SK-N-MC (cell line): ENCODE data around the gene HOXC9.

Experiments
- EZH2 ChIP-seq: fragments of 200-600 bp; sonication (generic); IDR thresholded peaks from one replicate; pipeline ENCODE4 v1.6.1; 2017; ENCODE audit warnings: antibody characterized with exemption
- POLR2AphosphoS5 ChIP-seq: IDR thresholded peaks from 2 replicates; pipeline ENCODE4 v1.6.1; 2012; ENCODE audit warnings: mild to moderate bottlenecking, low read depth, low read length, borderline replicate concordance

DNA sequence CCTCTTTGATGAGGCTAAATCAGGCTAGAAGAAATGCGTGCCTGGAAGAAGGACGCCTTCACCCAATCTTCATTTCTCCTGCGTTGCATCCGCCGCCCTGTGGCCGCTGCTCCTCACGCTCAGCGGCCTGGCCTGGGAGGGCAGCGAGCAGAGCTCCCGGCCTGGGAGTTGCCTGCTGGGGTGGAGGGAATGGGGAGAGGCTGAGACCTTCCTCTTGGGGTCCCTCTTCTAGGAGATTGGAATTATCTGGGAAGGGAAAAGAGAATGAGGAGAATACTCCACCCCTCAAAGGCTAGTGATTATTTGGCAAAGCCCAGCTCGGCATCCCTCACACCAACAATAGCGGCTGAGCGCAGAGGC lies 47.6 kb upstream of the HOXC9 start:
- no peak for TF ChIP-seq EZH2
- TF ChIP-seq POLR2AphosphoS5 = no peak
